ENCODE measurements around the gene EGF. TPM values are rescaled to one million over a fixed set of nuclear protein-coding genes. Genes with fewer than 3 reads are reported as not detected.

EGF gene
- total RNA-seq, 1 experiment from 2014 or later = 0.25 TPM

GRCh38 chr4:110009550-110009949, 96.9 kb downstream of the EGF start:
- Histone ChIP-seq H3K36me3 (ENCODE audit: control insufficient read depth, insufficient read depth, low read length) (no peaks in the 10 kb centered on the region), H3K4me1 (no peaks in the 10 kb centered on the region), H3K4me3 (ENCODE audit: low read depth, low read length) (no peak overlapping the region), H3K9me3 (no peaks in the 10 kb centered on the region), H3K27me3 (replicated peaks; ENCODE audit: control insufficient read depth, insufficient read depth, low read length) (no peaks in the 10 kb centered on the region)
- no peak for DNase-seq
- TF ChIP-seq CTCF (IDR thresholded peaks at IDR 0.05; ENCODE audit: insufficient read depth in 1 of 2, low read depth in 1 of 2, low read length in 1 of 2, severe bottlenecking in 1 of 2, unreplicated experiment in 1 of 2) = no peak
- no peak overlapping the region for H3K4me3 Mint-ChIP-seq (ENCODE audit: unreplicated experiment)
- BruUV-seq (replicated peaks) = no TSS peak
- intact Hi-C loops (cut with micrococcal nuclease; ENCODE audit: unreplicated experiment) = loop anchor here (5.0 kb wide), 2 partner anchors 33 to 188 kb away; partner anchors contain the start of gene ELOVL6
- no peaks in the 10 kb centered on the region for H3K9me3 Mint-ChIP-seq (ENCODE audit: unreplicated experiment)
- no peaks in the 10 kb centered on the region for H3K36me3 Mint-ChIP-seq (ENCODE audit: insufficient read depth, unreplicated experiment)
- ChIA-PET CTCF (no interaction called here), POLR2A (no interaction called here)
- no peak overlapping the region for H3K27ac Mint-ChIP-seq (ENCODE audit: unreplicated experiment)
- no peaks in the 10 kb centered on the region for H3K27me3 Mint-ChIP-seq (ENCODE audit: insufficient read depth, unreplicated experiment)
- H3K4me1 Mint-ChIP-seq (ENCODE audit: low read depth, unreplicated experiment) = peaks cover 7% of the 10 kb centered on the region

- no peaks in the 10 kb centered on the region for H3K27me3 ChIP-seq (replicated peaks; ENCODE audit: control insufficient read depth, insufficient read depth, low read length)
- Mint-ChIP-seq H3K9me3 (ENCODE audit: unreplicated experiment) (no peaks in the 10 kb centered on the region), H3K36me3 (ENCODE audit: insufficient read depth, unreplicated experiment) (no peaks in the 10 kb centered on the region), H3K4me1 (ENCODE audit: low read depth, unreplicated experiment) (peaks cover 7% of the 10 kb centered on the region), H3K4me3 (ENCODE audit: unreplicated experiment) (no peak overlapping the region), H3K27me3 (ENCODE audit: insufficient read depth, unreplicated experiment) (no peaks in the 10 kb centered on the region), H3K27ac (ENCODE audit: unreplicated experiment) (no peak overlapping the region)
- BruUV-seq (replicated peaks) = no TSS peak
- intact Hi-C loops (cut with micrococcal nuclease; ENCODE audit: unreplicated experiment) = no loop called here
- H3K4me1 ChIP-seq = no peaks in the 10 kb centered on the region
- ChIA-PET POLR2A (no interaction called here), CTCF (no interaction called here)
- H3K9me3 ChIP-seq = no peaks in the 10 kb centered on the region
- H3K36me3 ChIP-seq (ENCODE audit: control insufficient read depth, insufficient read depth, low read length) = no peaks in the 10 kb centered on the region
- no peak for DNase-seq
- no peak for TF ChIP-seq CTCF (IDR thresholded peaks at IDR 0.05; ENCODE audit: insufficient read depth in 1 of 2, low read depth in 1 of 2, low read length in 1 of 2, severe bottlenecking in 1 of 2, unreplicated experiment in 1 of 2)
- H3K4me3 ChIP-seq (ENCODE audit: low read depth, low read length) = no peak overlapping the region
Observed at GRCh38 chr4:110010797-110011196, 98.1 kb downstream of the EGF start.

GRCh38 chr4:110012917-110013316, 100.2 kb downstream of the EGF start:
- Histone ChIP-seq H3K4me3 (ENCODE audit: low read depth, low read length) (no peak overlapping the region), H3K27me3 (replicated peaks; ENCODE audit: control insufficient read depth, insufficient read depth, low read length) (no peaks in the 10 kb centered on the region), H3K4me1 (no peaks in the 10 kb centered on the region), H3K36me3 (ENCODE audit: control insufficient read depth, insufficient read depth, low read length) (no peaks in the 10 kb centered on the region), H3K9me3 (no peaks in the 10 kb centered on the region)
- no peak for DNase-seq
- Mint-ChIP-seq H3K9me3 (ENCODE audit: unreplicated experiment) (no peaks in the 10 kb centered on the region), H3K36me3 (ENCODE audit: insufficient read depth, unreplicated experiment) (no peaks in the 10 kb centered on the region), H3K4me1 (ENCODE audit: low read depth, unreplicated experiment) (no peaks in the 10 kb centered on the region), H3K27me3 (ENCODE audit: insufficient read depth, unreplicated experiment) (no peaks in the 10 kb centered on the region), H3K27ac (ENCODE audit: unreplicated experiment) (no peak overlapping the region), H3K4me3 (ENCODE audit: unreplicated experiment) (no peak overlapping the region)
- no peak for TF ChIP-seq CTCF (IDR thresholded peaks at IDR 0.05; ENCODE audit: insufficient read depth in 1 of 2, low read depth in 1 of 2, low read length in 1 of 2, severe bottlenecking in 1 of 2, unreplicated experiment in 1 of 2)
- CTCF ChIA-PET = no interaction called here
- BruUV-seq (replicated peaks) = no TSS peak
- POLR2A ChIA-PET = no interaction called here
- intact Hi-C loops (cut with micrococcal nuclease; ENCODE audit: unreplicated experiment) = no loop called here
